ENCODE results near the gene XYLT1.

The XYLT1 gene

DNA sequence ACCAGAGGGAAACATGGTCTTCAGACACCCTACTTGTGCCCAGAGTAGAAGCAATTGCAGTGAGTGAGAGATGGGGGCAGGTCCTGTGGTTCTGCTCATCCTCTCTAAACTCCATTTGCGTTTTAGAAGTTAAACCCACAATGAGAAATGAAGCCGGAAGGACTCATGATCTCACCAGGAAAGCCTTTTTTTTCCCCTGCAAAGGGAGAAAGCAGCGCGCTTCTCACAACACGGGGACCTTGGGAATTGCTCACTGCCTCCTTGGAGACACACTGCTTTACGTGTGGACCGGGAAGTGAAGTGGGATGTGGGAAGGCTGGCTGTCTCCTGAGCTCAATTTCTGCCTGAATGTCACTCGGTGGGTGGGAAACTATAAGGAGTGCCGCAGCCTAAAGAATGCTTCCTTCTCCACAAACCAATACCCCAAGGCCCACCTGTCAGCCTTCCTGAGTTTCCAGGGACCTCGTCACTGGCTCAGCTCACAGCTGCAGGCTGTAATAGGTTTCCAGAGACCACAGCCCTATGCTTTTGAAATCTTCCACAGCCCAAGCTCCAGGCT, 365.4 kb downstream of the XYLT1 start:
- 73% methylated on average over 10 of the region's 10 CpGs for WGBS
- Histone ChIP-seq H2BK15ac (ENCODE audit: low read depth, poor library complexity, severe bottlenecking) (no peak overlapping the region), H3K27ac (ENCODE audit: low read length, poor library complexity, severe bottlenecking) (no peak overlapping the region), H4K8ac (ENCODE audit: low read length) (no peak overlapping the region), H3K9me3 (ENCODE audit: control insufficient read depth, low read length) (no peaks in the 10 kb centered on the region), H3K18ac (ENCODE audit: low read depth in 1 of 2, low read length in 2 of 2) (no peak overlapping the region), H3K9ac (ENCODE audit: low read length) (no peak overlapping the region), H3K27me3 (ENCODE audit: control insufficient read depth in 1 of 2, insufficient read depth in 1 of 2, low read length in 2 of 2) (no peaks in the 10 kb centered on the region), H3K4me3 (ENCODE audit: insufficient read depth in 1 of 2, low read depth in 1 of 2, low read length in 2 of 2) (no peak overlapping the region), H3K79me1 (replicated peaks; ENCODE audit: low read length, poor library complexity, severe bottlenecking) (no peaks in the 10 kb centered on the region), H4K91ac (ENCODE audit: low read length) (no peak overlapping the region), H3K36me3 (ENCODE audit: control insufficient read depth in 1 of 2, insufficient read depth in 2 of 2, low read depth in 1 of 2, low read length in 2 of 2) (peaks cover 0 to 32% of the 10 kb centered on the region in 2 experiments), H2AFZ (ENCODE audit: low read depth, low read length) (no peak overlapping the region), H2BK5ac (ENCODE audit: low read depth, low read length, poor library complexity, severe bottlenecking) (no peak overlapping the region), H2BK120ac (ENCODE audit: low read depth, low read length) (no peak overlapping the region), H2BK12ac (ENCODE audit: low read length in 2 of 2) (no peak overlapping the region), H3K4me1 (ENCODE audit: control insufficient read depth, insufficient read depth, low read depth, low read length) (no peaks in the 10 kb centered on the region), H3K4me2 (ENCODE audit: low read length, poor library complexity, severe bottlenecking) (no peak overlapping the region), H2AK5ac (ENCODE audit: low read length, severe bottlenecking) (no peak overlapping the region), H3K14ac (ENCODE audit: low read length in 2 of 2) (no peak overlapping the region), H3K23ac (ENCODE audit: low read length in 2 of 2) (no peak overlapping the region), H3K4ac (ENCODE audit: low read depth in 1 of 2, low read length in 2 of 2) (no peak overlapping the region)
- DNase-seq: no peak

DNA sequence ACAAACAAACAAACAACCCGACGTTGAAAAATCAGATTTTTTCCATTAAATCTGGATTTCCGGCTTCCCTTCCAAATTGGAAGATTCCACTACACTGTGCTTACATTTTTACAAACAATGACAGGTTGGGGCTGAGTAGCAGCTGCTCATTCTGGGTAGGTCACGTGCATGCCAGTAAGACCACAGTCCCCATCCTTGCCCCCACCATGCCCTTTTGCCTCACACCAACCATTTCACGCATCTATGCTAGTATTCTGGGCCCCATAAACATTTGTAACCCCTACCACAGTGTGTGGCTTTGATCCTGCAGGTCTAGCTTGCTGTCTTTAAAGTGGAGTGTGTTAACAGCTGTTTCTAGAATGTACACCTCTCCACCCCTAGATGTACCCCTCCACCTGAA, 366.1 kb downstream of the XYLT1 start:
- no peaks in the 10 kb centered on the region for H3K27me3 ChIP-seq (ENCODE audit: control insufficient read depth in 1 of 2, insufficient read depth in 1 of 2, low read length in 2 of 2)
- no peak overlapping the region for H4K8ac ChIP-seq (ENCODE audit: low read length)
- no peaks in the 10 kb centered on the region for H3K79me1 ChIP-seq (replicated peaks; ENCODE audit: low read length, poor library complexity, severe bottlenecking)
- H3K36me3 ChIP-seq (ENCODE audit: control insufficient read depth in 1 of 2, insufficient read depth in 2 of 2, low read depth in 1 of 2, low read length in 2 of 2): peaks cover 0 to 26% of the 10 kb centered on the region in 2 experiments
- no peak for DNase-seq
- H3K18ac ChIP-seq (ENCODE audit: low read depth in 1 of 2, low read length in 2 of 2): no peak overlapping the region
- H2BK5ac ChIP-seq (ENCODE audit: low read depth, low read length, poor library complexity, severe bottlenecking): no peak overlapping the region
- H3K9me3 ChIP-seq (ENCODE audit: control insufficient read depth, low read length): no peaks in the 10 kb centered on the region
- H2BK120ac ChIP-seq (ENCODE audit: low read depth, low read length): no peak overlapping the region
- H3K4me3 ChIP-seq (ENCODE audit: insufficient read depth in 1 of 2, low read depth in 1 of 2, low read length in 2 of 2): no peak overlapping the region
- H3K27ac ChIP-seq (ENCODE audit: low read length, poor library complexity, severe bottlenecking): no peak overlapping the region
- 81% methylated on average over 4 of the region's 5 CpGs for WGBS
- H2AK5ac ChIP-seq (ENCODE audit: low read length, severe bottlenecking): no peak overlapping the region
- H2BK15ac ChIP-seq (ENCODE audit: low read depth, poor library complexity, severe bottlenecking): no peak overlapping the region
- H3K4me2 ChIP-seq (ENCODE audit: low read length, poor library complexity, severe bottlenecking): no peak overlapping the region
- no peak overlapping the region for H4K91ac ChIP-seq (ENCODE audit: low read length)
- no peak overlapping the region for H3K23ac ChIP-seq (ENCODE audit: low read length in 2 of 2)
- no peak overlapping the region for H3K9ac ChIP-seq (ENCODE audit: low read length)
- no peak overlapping the region for H2BK12ac ChIP-seq (ENCODE audit: low read length in 2 of 2)
- no peaks in the 10 kb centered on the region for H3K4me1 ChIP-seq (ENCODE audit: control insufficient read depth, insufficient read depth, low read depth, low read length)
- H3K14ac ChIP-seq (ENCODE audit: low read length in 2 of 2): no peak overlapping the region
- H2AFZ ChIP-seq (ENCODE audit: low read depth, low read length): no peak overlapping the region
- no peak overlapping the region for H3K4ac ChIP-seq (ENCODE audit: low read depth in 1 of 2, low read length in 2 of 2)

DNA sequence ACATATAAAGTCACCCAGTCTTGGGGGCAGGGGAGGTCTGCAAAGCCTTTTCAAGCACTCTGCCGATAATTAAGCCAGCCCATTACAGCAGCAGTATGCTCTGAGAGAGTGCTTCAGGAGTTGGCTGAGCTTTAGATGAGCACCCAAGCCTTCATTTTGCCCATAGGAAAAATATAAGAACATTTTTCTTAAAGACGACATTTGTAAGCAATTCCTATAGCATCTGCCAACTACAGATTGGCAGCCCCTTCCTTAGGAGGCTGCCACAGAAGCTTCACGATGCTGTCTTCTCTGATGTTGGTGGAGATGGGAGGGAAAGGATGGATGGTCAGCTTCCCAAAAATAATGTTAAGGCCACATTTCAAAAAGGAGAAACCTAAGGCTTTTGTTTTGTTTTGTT, 367.5 kb downstream of the XYLT1 start:
- H2AK5ac ChIP-seq (ENCODE audit: low read length, severe bottlenecking): no peak overlapping the region
- H2BK120ac ChIP-seq (ENCODE audit: low read depth, low read length): no peak overlapping the region
- H3K9ac ChIP-seq (ENCODE audit: low read length): no peak overlapping the region
- no peaks in the 10 kb centered on the region for H3K27me3 ChIP-seq (ENCODE audit: control insufficient read depth in 1 of 2, insufficient read depth in 1 of 2, low read length in 2 of 2)
- no peak overlapping the region for H3K4me2 ChIP-seq (ENCODE audit: low read length, poor library complexity, severe bottlenecking)
- H3K9me3 ChIP-seq (ENCODE audit: control insufficient read depth, low read length): no peaks in the 10 kb centered on the region
- H3K4me1 ChIP-seq (ENCODE audit: control insufficient read depth, insufficient read depth, low read depth, low read length): no peaks in the 10 kb centered on the region
- H2BK15ac ChIP-seq (ENCODE audit: low read depth, poor library complexity, severe bottlenecking): no peak overlapping the region
- peaks cover 0 to 11% of the 10 kb centered on the region in 2 experiments for H3K36me3 ChIP-seq (ENCODE audit: control insufficient read depth in 1 of 2, insufficient read depth in 2 of 2, low read depth in 1 of 2, low read length in 2 of 2)
- H3K14ac ChIP-seq (ENCODE audit: low read length in 2 of 2): no peak overlapping the region
- no peak overlapping the region for H3K4ac ChIP-seq (ENCODE audit: low read depth in 1 of 2, low read length in 2 of 2)
- H2AFZ ChIP-seq (ENCODE audit: low read depth, low read length): no peak overlapping the region
- H3K23ac ChIP-seq (ENCODE audit: low read length in 2 of 2): no peak overlapping the region
- no peak overlapping the region for H3K4me3 ChIP-seq (ENCODE audit: insufficient read depth in 1 of 2, low read depth in 1 of 2, low read length in 2 of 2)
- no peak overlapping the region for H2BK5ac ChIP-seq (ENCODE audit: low read depth, low read length, poor library complexity, severe bottlenecking)
- H4K8ac ChIP-seq (ENCODE audit: low read length): no peak overlapping the region
- 77% methylated on average over 3 of the region's 3 CpGs for WGBS
- no peak overlapping the region for H4K91ac ChIP-seq (ENCODE audit: low read length)
- no peak overlapping the region for H3K27ac ChIP-seq (ENCODE audit: low read length, poor library complexity, severe bottlenecking)
- H2BK12ac ChIP-seq (ENCODE audit: low read length in 2 of 2): no peak overlapping the region
- no peak for DNase-seq
- H3K79me1 ChIP-seq (replicated peaks; ENCODE audit: low read length, poor library complexity, severe bottlenecking): no peaks in the 10 kb centered on the region
- H3K18ac ChIP-seq (ENCODE audit: low read depth in 1 of 2, low read length in 2 of 2): no peak overlapping the region

DNA sequence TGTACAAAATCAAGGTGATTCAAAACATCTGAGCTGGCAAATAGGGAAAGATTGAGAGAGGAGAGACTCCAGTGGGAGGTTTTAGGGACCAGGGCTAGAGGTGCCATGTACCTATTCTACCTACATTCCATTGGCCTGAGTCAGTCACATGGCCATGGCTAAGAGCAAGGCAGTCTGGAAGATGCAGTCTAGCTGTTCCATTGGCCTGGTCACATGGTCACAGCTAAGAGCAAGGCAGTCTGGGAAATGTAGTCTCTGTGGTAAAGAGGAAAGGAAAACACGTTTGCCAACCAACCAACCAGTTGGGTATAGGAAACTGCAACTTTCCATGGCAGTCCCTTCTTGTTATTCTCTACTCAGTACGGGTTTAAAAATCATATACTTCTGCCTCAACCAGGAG, 369.1 kb downstream of the XYLT1 start:
- H4K8ac ChIP-seq (ENCODE audit: low read length): no peak overlapping the region
- peaks cover 0 to 2% of the 10 kb centered on the region in 2 experiments for H3K36me3 ChIP-seq (ENCODE audit: control insufficient read depth in 1 of 2, insufficient read depth in 2 of 2, low read depth in 1 of 2, low read length in 2 of 2)
- no peak for DNase-seq
- no peaks in the 10 kb centered on the region for H3K27me3 ChIP-seq (ENCODE audit: control insufficient read depth in 1 of 2, insufficient read depth in 1 of 2, low read length in 2 of 2)
- H3K9me3 ChIP-seq (ENCODE audit: control insufficient read depth, low read length): no peaks in the 10 kb centered on the region
- H3K18ac ChIP-seq (ENCODE audit: low read depth in 1 of 2, low read length in 2 of 2): no peak overlapping the region
- H3K4me2 ChIP-seq (ENCODE audit: low read length, poor library complexity, severe bottlenecking): no peak overlapping the region
- no peak overlapping the region for H2AK5ac ChIP-seq (ENCODE audit: low read length, severe bottlenecking)
- H3K79me1 ChIP-seq (replicated peaks; ENCODE audit: low read length, poor library complexity, severe bottlenecking): no peaks in the 10 kb centered on the region
- no peak overlapping the region for H2BK120ac ChIP-seq (ENCODE audit: low read depth, low read length)
- H2BK12ac ChIP-seq (ENCODE audit: low read length in 2 of 2): no peak overlapping the region
- H3K4me1 ChIP-seq (ENCODE audit: control insufficient read depth, insufficient read depth, low read depth, low read length): no peaks in the 10 kb centered on the region
- H3K4ac ChIP-seq (ENCODE audit: low read depth in 1 of 2, low read length in 2 of 2): no peak overlapping the region
- no peak overlapping the region for H3K23ac ChIP-seq (ENCODE audit: low read length in 2 of 2)
- H3K27ac ChIP-seq (ENCODE audit: low read length, poor library complexity, severe bottlenecking): no peak overlapping the region
- H4K91ac ChIP-seq (ENCODE audit: low read length): no peak overlapping the region
- no peak overlapping the region for H3K14ac ChIP-seq (ENCODE audit: low read length in 2 of 2)
- WGBS: no CpG with 5 or more reads among the region's 2 CpGs
- no peak overlapping the region for H2BK15ac ChIP-seq (ENCODE audit: low read depth, poor library complexity, severe bottlenecking)
- H3K9ac ChIP-seq (ENCODE audit: low read length): no peak overlapping the region
- H3K4me3 ChIP-seq (ENCODE audit: insufficient read depth in 1 of 2, low read depth in 1 of 2, low read length in 2 of 2): no peak overlapping the region
- no peak overlapping the region for H2BK5ac ChIP-seq (ENCODE audit: low read depth, low read length, poor library complexity, severe bottlenecking)
- no peak overlapping the region for H2AFZ ChIP-seq (ENCODE audit: low read depth, low read length)

Measured in mesenchymal stem cell (in vitro differentiated cells and primary cell).